Measurements from ENCODE around the gene ALKBH7.

ALKBH7 gene

GRCh38 chr19:6393074-6393982 is 20.7 kb downstream of the ALKBH7 start, which contains the start of gene GTF2F1:
Gene GTF2F1 (minus strand): TSS chr19:6393164. CDS start chr19:6392995, 169 bp downstream.
- TF ChIP-seq GLIS3 (CRISPR knock-in tag; IDR thresholded peaks at IDR 0.05): no peak
- peak; percentile 96 for TF ChIP-seq PATZ1 (CRISPR knock-in tag; IDR thresholded peaks at IDR 0.05; ENCODE audit: borderline replicate concordance)
- TF ChIP-seq, protein P1, sequence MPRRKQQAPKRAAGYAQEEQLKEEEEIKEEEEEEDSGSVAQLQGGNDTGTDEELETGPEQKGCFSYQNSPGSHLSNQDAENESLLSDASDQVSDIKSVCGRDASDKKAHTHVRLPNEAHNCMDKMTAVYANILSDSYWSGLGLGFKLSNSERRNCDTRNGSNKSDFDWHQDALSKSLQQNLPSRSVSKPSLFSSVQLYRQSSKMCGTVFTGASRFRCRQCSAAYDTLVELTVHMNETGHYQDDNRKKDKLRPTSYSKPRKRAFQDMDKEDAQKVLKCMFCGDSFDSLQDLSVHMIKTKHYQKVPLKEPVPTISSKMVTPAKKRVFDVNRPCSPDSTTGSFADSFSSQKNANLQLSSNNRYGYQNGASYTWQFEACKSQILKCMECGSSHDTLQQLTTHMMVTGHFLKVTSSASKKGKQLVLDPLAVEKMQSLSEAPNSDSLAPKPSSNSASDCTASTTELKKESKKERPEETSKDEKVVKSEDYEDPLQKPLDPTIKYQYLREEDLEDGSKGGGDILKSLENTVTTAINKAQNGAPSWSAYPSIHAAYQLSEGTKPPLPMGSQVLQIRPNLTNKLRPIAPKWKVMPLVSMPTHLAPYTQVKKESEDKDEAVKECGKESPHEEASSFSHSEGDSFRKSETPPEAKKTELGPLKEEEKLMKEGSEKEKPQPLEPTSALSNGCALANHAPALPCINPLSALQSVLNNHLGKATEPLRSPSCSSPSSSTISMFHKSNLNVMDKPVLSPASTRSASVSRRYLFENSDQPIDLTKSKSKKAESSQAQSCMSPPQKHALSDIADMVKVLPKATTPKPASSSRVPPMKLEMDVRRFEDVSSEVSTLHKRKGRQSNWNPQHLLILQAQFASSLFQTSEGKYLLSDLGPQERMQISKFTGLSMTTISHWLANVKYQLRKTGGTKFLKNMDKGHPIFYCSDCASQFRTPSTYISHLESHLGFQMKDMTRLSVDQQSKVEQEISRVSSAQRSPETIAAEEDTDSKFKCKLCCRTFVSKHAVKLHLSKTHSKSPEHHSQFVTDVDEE (CRISPR knock-in tag; IDR thresholded peaks at IDR 0.05): 0 out of 2 replicates have a peak, but pooled peaks have one; percentile 11
- no peak for TF ChIP-seq ISL1 (CRISPR knock-in tag; IDR thresholded peaks at IDR 0.05)
- TF ChIP-seq BACH2 (CRISPR knock-in tag; IDR thresholded peaks at IDR 0.05; ENCODE audit: borderline replicate concordance): no peak
- 0 out of 2 replicates have a peak, but pooled peaks have one; percentile 7 for TF ChIP-seq CSRNP3 (CRISPR knock-in tag; IDR thresholded peaks at IDR 0.05)
- ATAC-seq: peak; percentile 92

GRCh38 chr19:6393983-6394412 is 21.4 kb downstream of the ALKBH7 start:
- ATAC-seq: no peak

GRCh38 chr19:6394831-6395230 is 22.2 kb downstream of the ALKBH7 start:
- no peak for TF ChIP-seq CSRNP3 (CRISPR knock-in tag; IDR thresholded peaks at IDR 0.05)
- TF ChIP-seq ZC3H10 (CRISPR knock-in tag; IDR thresholded peaks at IDR 0.05): no peak
- TF ChIP-seq PATZ1 (CRISPR knock-in tag; IDR thresholded peaks at IDR 0.05; ENCODE audit: borderline replicate concordance): no peak
- TF ChIP-seq ZNF565 (CRISPR knock-in tag; conservative IDR thresholded peaks at IDR 0.05; ENCODE audit: low read depth): no peak
- TF ChIP-seq ISL1 (CRISPR knock-in tag; IDR thresholded peaks at IDR 0.05): no peak
- TF ChIP-seq ZFP3 (CRISPR knock-in tag; IDR thresholded peaks at IDR 0.05): no peak
- TF ChIP-seq ZFP30 (CRISPR knock-in tag; IDR thresholded peaks at IDR 0.05): no peak
- TF ChIP-seq ESRRG (CRISPR knock-in tag; IDR thresholded peaks at IDR 0.05): no peak
- TF ChIP-seq ZNF8 (CRISPR knock-in tag; IDR thresholded peaks at IDR 0.05): no peak
- no peak for TF ChIP-seq GLIS3 (CRISPR knock-in tag; IDR thresholded peaks at IDR 0.05)
- TF ChIP-seq CSDC2 (CRISPR knock-in tag; IDR thresholded peaks at IDR 0.05): no peak
- TF ChIP-seq ZNF70 (CRISPR knock-in tag; IDR thresholded peaks at IDR 0.05): no peak
- TF ChIP-seq, protein P1 (CRISPR knock-in tag; IDR thresholded peaks at IDR 0.05): no peak
- TF ChIP-seq OSR1 (CRISPR knock-in tag; IDR thresholded peaks at IDR 0.05): no peak
- no peak for ATAC-seq

More at GRCh38 chr19:6393983-6394412, 21.4 kb downstream of the ALKBH7 start:
- TF ChIP-seq ZFP3 (CRISPR knock-in tag; IDR thresholded peaks at IDR 0.05) (peak; percentile 100), ZNF8 (CRISPR knock-in tag; IDR thresholded peaks at IDR 0.05) (no peak)

All from SK-N-SH treated with all-trans-retinoic acid at 6 μM for 48 hours (cell line).